Stimulated activated CD8-positive, alpha-beta memory T cell treated with anti-CD3 and anti-CD28 coated beads, Interleukin-2, amount 100 ng/mL, for 48 hours (primary cell): Measurements from ENCODE around the gene PBX1.
"Not testable (repeated sequence)": the region's sequence is repeated elsewhere in the genome, so short reads cannot be mapped to it uniquely, and the experiment has no call there.

ENCODE experiments used
- DNase-seq, 2 donors: peaks; one replicate each; pipeline ENCODE4 v3.0.0-alpha.2; 2020; ENCODE audit warnings: low read depth in 2 of 2

The PBX1 gene

DNA sequence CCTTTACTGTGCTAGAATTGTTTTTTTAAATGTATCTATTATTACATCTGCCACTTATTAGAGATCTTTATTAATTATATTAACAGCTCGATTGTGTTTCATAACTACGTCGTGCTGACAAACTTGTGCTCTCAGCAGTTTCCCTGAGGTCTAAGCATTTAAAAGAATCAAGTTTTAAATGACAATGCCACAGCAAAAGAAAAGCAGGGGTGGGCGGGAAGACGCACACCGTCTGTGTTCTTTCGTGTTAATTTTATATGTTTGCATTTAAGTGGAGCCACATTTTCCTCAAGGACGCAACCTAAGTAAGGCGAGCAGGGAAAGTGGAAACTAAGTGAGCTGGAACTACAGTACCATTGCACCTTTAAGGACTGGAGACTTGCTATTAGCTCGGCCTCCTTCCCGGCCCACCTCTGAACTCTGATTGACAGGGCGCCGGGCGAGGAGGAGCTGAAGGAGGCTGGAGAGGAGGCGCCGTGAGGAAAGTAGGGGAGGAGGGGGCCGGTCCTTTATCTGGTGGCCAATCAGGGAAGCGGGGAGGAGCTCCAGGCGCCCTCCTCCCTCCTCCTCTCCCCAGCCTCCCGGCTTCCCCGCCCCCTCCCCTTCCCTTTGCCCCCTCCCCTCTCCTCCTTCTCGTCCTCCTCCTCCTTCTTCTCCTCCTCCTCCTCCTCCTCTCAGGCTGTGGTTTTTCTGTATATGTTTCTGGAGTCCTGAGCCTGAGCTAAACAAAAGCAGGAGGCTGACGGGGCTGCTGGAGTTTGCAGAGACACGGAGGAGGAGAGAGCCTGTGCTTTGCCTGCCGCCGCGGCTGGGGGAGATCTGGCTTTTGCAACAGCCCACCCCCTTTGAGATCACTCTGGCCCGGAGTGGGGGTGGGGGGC, at the start of gene PBX1:
TSS of gene PBX1 (plus strand) at position 724 of the 881 bp plus-strand sequence.
- DNase-seq, result peak; percentile 59 to 62

DNA sequence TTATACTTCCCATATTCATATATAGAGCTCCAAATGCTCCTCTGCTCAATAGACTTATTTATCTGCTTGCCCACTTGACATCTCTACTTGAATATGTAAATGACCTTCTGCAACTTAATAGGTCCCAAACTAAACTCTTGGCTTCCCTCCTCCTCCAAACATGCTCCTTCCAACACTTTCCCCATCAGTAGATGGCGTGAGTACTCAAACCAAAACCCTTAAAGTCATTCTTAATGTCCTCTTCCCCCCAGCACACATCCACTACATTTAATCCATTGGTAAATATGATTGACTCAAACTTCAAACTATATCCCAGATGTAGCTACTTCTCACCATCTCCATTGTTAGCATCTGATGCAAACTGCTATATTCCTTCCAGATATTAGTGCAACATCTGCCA, 48.5 kb upstream of the PBX1 start:
- no peak for DNase-seq

DNA sequence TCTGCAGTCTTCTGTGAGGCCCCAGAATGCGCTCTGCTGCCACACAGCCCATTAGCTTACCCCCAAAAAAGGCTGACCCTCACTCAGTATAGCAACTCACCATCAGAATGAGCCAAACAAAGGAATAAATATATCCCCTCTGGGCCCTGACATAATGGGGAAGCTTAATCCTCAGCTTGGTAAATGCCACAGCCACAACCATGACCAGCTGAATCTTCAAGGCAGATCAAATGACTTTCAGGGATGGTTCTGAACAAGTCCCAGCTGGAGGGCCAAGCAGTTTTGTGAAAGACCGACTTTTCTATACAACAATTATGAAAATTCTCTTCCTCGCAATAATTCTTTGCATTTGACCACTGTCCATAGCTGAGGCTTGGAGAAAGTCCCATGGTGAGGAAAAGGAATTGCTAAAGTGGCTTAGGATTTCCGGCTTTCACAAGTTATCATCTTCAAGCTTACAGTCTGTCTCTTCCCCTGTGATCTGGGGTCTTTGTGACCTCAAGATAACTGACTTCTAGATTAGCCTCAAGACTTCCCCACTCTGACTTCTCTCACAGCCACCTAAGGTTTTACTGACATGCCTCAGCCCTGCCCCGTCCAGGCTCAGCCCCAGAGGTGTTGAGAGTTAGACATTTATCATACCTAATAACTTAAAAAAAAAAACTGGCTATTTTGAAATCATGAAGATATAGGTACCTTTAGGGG, 47.8 kb upstream of the PBX1 start:
- DNase-seq, result no peak

DNA sequence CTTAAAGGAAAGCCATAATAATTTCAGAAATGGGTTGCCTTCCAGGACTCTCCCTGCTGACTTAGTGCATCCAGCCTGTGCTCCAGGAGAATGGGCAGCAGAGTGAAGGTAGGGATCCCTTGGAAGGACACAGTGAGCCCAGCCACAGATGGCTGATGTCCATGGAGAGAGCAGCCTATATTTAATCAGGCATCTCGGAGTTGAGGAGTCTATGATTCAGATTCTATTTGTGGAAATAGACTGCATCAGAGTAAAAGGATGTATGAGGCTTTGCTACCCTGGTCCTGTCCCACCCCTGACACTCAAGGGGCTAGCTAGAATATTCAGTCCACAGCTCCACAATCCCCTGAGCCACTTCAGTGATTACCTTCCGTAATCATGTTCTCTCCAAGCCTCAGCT, 43.8 kb upstream of the PBX1 start:
- DNase-seq, result no peak

DNA sequence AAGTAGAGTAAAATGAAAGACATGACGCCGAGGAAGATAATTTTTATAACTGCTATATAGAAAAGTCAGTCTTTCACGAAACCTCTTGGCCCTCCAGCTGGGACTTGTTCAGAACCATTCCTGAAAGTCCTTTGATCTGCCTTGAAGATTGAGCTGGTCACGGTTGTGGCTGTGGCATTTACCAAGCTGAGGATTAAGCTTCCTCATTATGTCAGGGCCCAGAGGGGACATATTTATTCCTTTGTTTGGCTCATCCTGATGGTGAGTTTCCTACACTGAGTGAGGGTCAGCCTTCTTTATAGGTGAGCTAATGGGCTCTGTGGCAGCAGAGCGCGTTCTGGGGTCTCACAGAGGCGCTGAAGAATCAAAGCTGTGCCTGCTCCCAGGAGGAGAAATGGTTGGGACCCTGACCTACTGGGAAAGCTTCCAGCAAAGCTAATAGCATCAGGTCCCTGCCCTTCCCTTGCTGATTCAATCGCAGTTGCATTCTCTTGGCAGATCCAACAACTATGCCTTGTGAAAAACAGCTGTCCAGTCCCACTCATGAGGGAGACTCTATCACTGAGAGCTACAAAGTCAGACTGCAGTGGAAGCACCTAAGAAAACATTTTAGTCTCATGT, 43.2 kb upstream of the PBX1 start:
- DNase-seq, result no peak

DNA sequence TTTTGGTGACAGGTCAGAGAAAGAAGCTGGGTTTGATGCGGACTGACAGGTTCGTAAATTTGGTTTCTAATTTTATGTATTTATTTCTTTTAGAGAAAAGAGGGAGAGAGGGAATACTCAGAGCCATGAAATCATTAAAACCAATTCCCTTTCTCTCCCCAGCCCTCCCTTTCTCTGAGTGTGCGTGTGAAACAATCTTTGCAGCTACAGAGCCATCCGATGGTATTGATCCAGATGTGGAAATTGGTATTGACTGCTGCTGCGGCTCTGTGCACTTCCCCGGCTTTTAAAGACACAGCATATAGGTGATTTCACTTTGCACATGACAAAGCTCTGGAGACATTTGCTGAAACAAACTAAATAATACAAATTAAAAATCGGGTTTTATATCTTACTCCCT, 42.4 kb upstream of the PBX1 start:
- DNase-seq, result no peak

DNA sequence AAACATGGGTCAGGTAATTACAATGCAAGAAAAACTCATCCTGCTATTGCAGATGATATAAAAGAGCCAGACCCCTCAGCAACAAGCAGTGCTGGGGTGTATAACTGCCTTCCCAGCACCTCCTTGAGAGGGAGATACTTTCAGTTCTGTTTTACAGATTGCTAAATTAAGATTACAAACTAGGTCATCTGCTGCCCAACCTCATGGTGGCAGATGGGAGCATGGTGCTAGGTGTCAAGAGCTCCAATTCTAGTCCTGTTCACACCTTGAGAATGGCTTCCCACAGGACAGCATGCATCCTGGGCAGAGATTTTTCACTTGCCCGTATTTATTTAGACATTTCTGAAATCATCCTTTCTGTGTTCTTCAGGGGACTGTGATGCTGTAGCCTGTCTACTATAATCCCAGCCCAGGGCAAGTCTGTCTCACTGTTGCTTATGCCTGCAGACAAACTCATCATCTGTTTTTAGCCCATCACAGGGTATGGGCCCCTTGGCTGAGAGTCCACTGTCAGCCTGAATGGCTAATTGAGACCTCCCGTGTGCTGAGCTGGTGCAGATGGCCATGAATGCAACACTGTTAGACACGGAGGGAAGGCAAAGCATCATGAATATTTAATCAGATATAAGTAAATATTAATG, 40.2 kb upstream of the PBX1 start:
- no peak for DNase-seq

DNA sequence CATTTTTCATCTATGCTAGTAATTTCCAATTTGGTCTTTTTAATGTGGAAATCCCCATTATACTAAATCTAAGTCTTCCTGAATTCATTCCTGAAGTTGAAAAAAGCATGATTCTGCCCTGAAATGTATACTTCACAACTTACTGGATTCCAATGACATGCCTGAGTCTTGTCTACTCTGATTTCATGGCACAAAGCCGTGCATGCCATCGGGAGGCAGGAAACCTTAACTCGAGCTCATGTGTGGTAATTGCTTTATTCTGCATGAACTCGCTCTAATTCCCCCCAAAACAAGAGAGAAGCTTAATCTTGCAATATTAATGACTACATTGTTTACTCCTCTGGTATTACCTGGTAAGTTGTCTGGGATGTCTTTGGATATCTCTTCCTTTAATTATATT, 39.6 kb upstream of the PBX1 start:
- DNase-seq, result no peak

DNA sequence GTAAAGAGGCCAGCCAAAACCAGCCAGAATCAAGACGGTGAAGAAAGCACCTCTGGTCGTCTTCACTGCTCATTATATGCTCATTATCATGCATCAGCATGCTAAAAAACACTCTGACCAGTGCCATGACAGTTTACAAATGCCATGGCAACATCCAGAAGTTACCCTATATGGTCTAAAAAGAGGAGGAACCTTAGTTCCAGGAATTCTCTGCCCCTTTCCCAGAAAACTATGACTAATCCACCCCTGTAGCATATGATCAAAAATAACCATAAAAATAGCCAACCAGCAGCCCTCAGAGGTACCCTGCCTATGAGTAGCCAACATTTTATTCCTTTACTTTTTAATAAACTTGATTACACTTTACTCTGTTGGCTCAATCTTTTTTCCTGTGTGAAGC, 34.2 kb upstream of the PBX1 start:
- no peak for DNase-seq

DNA sequence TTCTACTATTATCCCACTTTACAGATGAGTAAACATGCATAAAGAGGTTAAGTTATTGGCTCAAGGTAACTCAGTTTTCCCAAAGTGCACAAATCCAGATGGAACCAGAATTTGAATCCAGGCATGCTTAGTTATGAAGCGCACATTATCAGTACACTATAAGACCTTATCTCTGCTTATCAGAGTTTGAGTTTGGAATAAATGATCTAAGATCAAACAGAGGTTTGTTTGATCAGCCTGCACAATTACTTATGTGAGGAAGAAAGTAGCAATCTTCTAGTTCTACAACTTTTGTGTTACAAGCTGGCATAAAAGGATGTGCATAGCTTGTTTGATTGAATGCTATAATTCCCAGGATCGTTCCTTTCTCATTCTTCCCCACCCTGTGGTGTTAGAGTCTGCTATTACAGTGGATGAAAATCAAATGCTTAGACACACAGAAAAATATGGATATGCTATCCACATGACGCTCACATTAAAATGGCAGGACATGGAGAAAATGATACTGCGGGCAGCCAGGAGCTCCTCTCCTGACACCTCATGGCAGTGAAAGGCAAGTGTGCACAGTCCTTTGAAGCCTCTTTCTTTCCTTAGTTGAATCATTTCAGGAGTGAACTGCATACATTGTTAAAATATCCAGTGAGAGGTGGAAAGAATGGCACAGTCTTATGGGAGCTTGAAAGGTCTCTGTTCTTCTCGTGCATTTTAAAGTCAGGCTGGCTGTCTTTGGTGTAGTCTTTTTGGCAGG, 23.9 kb upstream of the PBX1 start:
- no peak for DNase-seq

DNA sequence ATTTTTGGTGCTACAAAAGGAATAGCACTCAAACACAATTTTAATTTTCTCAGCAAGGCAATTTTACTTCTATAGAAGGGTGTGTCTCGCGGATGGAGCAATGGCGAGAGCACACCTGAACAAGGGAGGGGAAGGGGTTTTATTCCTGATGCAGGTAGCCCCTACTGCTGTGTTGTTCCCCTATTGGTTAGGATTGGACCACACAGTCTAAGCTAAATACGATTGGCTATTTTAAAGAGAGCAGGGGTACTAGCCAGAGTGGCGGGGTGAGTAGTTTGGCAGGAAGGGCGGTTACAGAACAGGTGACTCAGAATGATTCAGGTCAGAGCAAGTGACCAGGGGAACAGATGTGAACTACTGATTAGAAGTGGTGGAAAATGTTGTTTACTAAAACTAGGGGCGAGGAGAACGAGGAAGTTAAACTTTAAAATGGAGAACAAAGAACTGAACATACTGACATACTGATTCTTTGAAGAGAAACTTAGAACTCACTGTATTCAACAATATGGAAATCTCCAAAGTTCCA, 6.5 kb upstream of the PBX1 start:
- not testable (repeated sequence) for DNase-seq

DNA sequence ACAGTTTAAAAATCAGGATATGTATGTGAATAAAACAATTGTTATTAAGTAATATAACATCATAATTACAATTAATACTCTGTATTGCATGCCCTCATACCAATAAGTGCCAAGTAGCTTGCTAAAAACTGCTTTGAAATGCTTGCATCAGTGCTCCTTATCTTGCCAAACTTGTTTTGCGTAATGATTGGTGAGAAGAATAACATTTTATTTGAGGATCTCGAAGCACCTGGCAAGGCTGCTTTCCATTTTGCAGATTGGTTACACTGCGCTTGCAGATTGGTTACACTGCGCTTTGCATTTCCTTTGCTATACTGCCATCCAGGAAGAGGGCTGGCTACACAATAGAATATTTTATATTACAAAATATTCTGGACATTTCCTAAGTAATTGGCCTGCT, 1.7 kb upstream of the PBX1 start:
- DNase-seq, result no peak

DNA sequence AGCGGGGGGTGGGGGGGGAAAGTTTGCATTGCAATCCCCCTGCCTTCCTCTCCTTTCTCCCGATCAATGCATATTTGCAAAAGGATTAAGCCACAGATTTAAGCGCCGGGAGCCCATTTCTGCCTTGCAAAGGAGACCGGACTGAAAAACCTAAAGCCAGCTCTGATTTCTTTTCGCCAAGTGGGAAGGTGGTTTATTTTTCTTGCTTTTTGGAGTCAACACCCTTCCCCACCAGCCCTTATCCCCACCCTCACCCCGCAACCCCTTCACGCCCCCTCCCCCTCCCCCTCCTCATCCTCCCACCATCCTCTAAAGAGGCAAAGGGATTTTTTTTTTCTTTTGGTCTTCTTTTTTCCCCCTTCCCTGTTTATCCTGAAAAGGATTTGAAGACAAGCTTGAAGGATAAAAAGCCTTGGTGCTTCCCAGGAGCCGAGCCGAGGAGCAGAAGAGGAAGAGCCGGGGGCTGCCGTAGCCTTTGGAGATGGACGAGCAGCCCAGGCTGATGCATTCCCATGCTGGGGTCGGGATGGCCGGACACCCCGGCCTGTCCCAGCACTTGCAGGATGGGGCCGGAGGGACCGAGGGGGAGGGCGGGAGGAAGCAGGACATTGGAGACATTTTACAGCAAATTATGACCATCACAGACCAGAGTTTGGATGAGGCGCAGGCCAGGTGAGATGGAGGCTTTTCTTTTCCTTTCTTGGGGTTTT, 513 bp downstream of the PBX1 start:
- no peak for DNase-seq

DNA sequence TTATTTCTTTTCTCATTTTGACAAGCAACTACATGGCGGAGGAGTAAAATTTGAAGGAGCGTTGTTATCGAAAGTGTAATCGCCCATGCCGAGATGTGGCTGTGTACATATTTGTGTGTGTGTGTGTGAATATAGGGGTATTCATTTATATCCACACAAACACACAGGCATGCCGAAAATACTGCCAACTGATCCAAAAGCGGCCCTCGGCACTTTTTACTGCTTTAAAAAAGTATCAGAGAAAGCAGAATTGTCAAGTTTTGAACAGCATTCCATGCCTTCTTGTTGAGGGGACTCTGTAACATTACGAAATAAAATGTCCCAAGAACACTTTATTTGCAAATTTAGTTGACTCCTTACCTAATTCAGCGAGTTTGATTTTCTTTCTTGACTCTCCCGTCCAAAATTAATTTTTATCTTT, 1.1 kb downstream of the PBX1 start:
- DNase-seq, result no peak

DNA sequence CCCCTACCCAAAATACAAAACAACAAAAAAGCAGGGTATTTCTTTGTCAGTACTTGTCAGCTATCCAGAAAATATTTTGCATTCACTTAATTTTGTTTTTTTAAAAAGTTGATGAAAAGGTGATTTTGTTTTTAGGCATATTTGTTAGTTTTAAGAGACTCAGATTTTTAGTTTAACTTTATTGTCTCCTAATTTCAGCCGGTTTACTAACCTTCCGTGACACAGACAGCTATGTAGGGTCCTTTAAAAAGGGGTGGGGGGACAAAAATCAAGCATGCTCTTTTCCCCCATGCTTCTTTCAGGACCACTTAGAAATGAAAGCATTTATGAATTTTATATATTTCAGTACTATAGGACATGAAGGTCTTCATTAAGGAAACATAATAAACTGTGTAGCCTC, 1.6 kb downstream of the PBX1 start:
- no peak for DNase-seq

DNA sequence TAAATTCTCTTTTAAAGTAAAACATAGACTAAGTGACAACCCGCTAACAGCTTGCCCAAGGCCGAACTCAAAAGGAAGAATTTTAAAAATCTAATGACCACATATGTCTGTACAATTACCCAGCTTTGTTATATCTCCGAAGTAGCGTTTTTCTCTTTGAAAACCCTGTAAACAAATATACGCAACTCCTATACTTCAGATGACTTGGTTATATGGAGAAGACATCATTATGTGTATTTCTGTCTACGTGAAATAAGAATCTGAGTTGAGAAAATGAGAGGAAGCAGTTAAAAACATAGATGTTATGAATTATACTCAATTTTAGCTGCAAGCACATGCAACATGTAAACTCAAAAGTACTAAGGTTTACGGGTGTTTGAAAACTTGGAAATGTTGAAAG, 2.0 kb downstream of the PBX1 start:
- no peak for DNase-seq

DNA sequence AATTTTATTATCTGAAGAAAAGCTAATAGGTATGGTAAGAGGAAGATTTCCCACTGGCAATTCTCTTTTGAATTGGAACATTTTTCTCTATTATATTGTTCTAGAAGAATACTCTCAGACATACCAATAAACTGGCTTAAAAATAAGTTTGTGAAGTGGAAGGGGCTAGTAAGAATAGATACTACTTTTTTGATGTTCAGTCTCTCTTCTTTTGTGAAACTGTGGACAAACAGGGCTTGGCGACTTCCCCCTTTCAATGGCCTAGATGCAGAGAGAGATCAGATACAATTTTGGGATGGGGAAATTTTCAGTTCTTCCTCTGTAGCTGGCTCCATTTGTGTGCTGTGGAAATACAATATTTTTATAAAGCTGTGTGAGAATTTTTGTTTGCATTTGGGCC, 2.5 kb downstream of the PBX1 start:
- DNase-seq, result no peak

DNA sequence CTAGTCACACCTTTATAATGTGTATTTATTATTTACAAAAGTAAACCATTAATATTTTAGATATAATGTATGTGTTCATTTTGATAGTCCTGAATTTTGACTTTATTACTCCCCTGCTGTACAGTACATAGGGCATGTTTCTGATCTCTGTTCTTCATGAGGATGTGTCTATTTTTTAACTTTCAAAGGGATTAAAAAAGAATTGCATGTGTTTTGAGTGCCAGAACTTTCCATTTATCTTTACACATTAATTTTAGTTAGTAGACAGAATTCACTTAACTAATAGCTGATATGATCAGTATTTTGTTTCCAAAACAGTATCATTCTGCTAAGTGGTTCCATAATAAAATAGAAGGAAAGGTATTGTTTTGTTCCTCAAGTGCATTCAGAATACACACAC, 3.1 kb downstream of the PBX1 start:
- DNase-seq, result no peak

DNA sequence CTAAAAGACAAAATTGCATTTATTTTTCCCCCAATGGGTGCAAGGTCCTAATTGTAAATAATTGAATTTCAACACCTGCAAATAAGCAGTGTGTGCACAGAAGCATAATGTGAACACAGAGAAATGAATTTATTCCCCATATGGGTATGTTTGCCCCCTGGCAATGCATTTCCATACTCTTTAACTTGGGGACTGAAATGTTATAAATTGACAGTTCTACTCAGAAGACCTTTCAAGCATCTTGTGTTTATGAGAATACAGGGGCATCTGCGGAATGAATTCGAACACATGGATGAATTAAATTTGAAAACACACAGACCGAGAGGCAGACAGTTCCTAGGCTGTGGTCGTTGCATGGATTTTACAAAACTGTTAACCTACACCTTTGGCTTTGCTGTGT, 3.5 kb downstream of the PBX1 start:
- no peak for DNase-seq

DNA sequence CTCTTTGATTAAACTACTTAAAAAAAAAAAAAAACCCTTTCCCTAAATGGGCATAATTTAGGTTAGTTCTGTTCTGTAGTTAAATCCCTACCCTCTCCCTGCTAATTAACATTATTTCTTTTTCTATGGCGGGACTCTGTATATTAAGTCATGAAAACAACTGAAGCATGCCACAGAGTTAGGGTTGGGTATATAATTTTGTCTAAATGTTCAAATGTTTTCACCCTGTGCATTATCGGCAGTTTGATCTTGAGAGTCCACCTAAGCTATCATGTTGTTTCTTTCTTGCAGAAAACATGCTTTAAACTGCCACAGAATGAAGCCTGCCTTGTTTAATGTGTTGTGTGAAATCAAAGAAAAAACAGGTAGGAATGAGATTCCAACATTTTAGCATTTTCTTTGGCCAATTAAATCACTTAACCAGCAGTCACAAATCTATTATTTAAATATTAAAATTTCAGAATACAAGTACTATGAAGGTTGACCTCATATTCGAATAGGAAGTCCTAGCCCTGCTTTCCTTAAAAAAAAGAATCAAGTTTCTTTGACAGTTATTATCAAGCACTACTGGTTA, 4.0 kb downstream of the PBX1 start:
- DNase-seq, result no peak
